Measurements from ENCODE around the gene NEMP2.

NEMP2 gene, protein sequence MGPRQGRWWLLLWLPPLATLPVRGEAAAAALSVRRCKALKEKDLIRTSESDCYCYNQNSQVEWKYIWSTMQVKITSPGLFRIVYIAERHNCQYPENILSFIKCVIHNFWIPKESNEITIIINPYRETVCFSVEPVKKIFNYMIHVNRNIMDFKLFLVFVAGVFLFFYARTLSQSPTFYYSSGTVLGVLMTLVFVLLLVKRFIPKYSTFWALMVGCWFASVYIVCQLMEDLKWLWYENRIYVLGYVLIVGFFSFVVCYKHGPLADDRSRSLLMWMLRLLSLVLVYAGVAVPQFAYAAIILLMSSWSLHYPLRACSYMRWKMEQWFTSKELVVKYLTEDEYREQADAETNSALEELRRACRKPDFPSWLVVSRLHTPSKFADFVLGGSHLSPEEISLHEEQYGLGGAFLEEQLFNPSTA

DNA sequence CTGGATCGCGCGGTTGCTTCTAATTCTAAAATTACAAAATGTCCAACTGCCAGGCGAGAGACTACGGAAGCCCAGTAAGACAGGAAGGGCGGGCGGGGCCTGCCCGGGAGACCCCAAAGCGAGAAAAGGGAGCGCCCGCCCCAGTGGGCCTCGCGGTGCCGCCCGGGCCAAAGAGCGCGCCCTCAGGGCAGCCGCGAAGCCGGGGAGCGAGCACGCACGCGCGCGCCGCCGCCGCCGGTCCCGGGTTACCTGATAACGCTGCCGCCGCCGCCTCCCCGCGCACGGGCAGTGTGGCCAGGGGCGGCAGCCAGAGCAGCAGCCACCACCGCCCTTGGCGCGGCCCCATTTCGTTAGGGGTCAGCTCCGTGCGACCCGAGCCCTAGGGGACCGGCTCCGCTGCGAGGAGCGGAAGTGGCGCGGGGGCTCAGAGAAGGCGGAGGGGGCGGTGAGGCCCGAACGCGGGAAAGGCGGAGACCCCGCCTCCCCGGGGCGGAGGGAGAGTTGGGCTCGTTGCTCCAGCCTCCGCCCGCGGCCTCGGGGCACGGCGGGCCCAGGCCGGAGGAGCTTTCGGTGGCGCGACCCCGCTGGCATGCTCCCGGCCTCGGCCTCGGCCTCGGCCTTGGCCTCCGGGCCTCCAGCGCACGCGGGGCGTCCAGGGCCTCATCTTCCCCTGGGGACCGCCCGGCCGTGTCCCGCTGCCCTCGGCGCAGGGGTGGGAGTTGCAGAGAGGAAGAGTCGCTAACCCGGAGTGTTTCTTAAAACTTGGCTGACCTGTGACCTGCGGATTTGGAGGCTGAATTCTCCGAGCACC, at the start of gene NEMP2:
Gene NEMP2 (minus strand): TSS at position 413 of the 811 bp plus-strand sequence. CDS start 67 bp downstream, at position 346.
- peak; percentile 71 for DNase-seq (ENCODE audit: low read depth)

DNA sequence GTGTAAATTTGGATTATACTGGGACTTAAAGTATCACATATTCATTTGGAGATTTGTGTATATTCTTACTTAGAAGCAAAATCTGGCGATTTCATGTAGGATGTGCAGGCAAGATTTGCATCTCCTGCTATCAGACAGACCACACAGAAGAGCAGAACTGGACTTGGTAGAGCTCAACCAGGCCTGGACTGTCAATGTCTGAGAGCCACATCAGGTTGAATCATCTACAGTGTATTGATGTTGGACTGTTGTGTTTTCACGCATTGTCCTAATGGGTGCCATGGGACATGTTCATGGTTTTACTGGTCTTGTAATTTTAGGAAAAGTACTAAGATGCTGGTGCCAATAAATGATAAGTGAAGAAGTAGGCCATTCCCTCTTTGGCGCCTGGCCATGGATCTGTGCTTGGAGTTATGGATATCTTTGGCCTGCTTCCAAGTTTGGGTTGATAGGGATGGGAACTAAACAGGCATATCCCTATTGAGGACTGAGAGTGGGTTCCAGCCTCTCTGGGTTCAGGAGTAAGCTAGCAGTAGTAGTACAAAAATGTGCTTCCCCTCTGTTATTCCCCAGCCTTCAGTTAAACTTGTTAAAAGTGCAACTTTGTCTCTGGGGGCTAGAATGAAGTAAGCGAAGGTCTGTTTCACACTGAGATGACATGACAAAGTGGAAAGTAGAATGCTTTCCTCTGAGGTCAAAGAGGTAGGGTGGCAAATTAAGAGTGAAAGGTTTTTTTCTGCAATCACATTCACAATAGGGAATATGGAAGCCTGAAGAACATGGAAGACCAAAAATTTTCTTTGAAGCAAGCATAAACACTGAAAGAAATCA, 49.2 kb upstream of the NEMP2 start:
- DNase-seq (ENCODE audit: low read depth): no peak

DNA sequence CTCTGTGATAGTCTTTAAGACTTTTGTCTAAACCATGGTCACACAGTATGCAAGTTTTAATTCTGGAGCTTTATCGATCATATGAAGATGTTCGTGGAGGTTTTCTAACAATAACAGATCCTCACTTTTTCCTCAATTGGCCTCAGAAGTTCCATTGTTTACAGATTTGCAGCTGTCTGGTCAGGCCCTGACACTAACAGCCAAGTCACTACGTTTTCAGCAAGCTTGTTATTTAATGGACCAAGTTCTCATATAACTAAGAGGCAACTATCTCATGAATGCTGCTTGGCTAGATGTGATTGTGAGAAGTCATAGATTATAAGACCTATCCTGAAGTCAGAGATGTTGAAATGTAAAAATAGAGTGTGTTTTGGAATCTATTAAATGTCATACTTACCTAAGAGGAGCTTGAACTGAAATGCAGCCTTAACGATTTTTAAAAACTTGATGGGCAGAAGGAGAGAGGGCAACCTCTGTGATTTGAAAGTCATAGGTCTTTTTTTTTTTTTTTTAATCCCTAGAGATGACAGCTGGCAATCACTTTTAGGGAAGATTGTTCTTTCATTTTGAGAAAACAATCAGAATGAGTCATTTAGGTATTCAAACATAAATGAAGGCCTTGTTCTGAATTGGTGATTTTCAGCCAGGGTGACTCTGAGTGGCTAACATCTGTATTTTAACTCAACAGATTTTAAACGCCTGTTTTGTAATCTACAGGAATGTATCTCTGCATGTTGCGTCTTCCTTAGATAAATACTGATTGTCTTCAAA, 48.4 kb upstream of the NEMP2 start:
- DNase-seq (ENCODE audit: low read depth): no peak

DNA sequence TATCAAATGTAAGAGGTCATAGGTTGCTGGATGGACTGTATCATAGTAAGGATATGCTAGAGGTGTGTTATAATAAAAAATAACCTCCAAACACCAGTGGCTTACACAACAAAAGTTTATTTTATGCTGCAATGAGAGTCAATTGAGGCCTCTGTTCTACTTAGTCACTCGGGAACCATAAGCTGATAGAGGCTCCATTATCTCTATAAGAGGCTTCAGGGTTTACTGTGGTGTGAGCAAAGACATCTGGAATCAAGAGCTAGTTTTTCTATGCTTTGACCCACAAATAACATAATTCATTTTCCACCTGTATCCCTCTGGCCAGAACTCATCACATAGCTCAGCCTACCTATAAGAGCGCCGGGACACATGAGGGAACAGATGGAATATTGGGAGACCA, 47.5 kb upstream of the NEMP2 start:
- DNase-seq (ENCODE audit: low read depth): no peak

DNA sequence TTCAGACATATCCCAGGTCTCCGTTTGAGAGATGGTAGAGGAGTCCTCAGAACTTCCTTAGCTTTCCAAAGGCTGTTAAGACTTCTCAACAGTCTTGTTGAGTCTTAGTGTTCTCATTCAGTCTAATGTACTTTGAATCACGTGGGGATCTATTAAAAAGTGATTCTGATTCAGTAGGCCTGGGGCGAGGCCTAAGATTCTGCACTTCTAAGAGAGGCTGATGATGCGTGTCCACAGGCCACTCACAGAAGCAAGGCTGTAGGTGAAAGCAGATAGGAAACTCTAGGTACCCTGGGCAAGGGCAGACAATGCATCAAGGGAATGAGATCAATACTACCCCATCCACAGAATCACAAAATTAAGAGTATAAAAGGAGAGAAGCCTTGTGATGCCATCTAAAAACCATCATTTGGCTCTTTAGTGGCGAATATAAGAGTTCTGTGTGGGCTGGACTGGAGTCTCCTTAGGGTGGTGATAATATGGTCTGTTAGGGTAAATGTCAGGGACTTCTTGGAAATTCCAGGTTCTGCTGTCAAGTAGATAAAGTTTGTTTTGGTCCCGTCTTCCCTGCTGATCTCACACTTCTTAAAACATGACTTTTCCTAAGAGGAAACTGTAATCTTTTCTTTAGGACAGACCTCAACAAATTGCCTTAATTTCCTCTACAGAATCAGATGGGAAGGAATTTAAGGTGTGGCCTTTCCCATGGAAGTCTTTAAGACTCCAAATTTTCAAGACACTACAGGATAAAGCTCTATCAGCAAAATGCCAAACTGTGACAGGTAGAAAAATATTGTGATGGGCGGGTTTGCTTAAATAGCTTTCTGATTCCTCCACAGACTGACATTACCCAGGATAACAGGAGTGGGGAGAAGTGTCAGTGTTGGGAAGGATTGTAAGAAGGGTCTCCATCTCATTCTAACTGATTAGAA, 45.7 kb upstream of the NEMP2 start:
- no peak for DNase-seq (ENCODE audit: low read depth)

DNA sequence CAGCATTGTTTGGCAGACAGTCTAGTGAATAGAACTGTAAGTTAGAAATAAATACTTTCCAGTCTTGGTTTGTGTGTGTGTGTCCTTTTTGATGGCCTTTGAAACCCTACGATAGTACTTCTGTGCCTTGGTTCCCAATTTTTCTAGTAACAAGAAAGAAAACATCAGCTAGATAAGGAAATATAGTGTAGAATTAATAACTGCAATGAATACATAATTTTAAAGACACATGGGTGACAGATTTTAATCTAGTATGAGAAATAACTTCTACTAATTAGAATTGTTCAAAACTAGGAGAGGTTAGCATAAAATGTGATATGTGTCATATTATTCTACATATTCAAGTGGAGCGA, 44.5 kb upstream of the NEMP2 start:
- DNase-seq (ENCODE audit: low read depth): no peak

DNA sequence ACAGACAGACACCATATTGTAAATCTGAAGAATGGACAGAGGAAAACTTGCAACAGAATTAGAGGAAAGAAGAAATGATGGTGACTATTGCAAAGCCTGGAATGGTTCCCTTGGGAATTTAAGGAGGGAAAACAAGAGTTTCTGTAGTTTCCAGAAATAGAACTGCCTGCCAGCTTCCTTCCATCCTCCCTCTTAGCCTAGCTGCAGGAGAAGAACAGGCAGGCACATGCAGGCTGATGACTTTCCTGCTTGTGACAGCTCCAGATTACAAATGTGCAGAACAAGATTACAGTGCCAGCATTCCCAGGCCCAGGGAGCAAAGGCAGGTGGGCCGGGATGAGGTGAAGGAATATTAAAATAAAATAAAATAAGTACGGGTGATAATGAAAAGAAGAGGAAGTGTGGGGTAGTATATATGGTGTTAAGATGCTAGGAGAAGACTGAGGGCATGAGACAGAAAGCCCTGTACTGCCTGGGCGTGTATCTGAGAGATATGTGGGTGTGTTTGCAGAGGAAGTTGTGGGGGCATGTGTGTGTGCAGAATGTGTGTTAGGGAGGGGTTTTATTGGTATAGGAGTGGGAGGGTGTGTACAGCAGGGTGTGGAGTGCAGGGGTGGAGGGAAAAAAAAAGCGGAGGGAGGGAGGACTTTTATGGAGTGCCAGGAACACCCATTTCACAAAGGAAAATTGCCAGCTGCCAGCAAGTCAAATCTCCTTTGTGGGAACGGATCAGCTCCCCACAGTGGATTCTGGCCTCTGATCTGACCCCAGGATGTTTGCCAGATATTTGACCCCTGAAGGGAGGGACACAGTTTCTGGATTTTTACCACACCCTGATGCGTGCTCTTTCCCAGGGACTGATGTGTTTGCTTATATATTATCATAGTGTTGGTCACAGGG, 43.9 kb upstream of the NEMP2 start:
- peak; percentile 31 for DNase-seq (ENCODE audit: low read depth)

DNA sequence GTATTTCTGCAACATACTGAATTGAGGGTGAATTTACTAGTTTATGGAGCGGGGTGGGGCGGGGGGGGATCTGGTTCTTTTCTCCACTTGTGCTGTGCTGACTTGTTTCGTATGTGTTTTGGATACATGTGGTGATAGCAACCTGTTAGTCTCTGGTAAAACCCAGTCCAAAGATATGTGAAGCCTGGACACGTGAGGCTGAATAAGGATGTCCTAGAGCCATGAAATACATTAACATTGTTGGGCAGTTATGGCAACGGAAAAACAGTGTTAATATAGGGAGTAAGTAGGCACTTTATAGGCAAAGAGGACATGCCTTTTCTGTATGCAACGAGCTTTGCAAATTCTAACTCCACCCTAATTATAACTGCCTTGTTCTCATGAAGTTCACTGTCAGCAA, 42.1 kb upstream of the NEMP2 start:
- no peak for DNase-seq (ENCODE audit: low read depth)

DNA sequence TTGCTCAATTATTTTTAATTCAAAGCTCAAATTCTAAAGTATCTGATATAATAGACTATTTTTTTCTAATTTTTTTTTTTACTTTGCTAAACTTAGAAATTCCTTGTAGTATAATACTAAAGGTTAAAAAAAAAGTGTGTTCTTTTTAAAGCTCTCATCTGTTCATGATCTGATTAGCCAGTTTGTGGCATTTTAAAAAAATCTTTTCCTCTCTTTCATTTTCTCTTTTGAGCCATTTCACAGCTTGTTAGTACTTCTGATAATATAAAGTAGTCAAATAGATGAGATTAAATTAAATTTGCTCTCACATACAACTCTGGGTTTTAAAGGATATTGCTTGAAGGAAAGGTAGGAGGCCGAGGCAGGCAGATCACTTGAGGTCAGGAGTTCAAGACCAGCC, 40.7 kb upstream of the NEMP2 start:
- DNase-seq (ENCODE audit: low read depth): no peak

DNA sequence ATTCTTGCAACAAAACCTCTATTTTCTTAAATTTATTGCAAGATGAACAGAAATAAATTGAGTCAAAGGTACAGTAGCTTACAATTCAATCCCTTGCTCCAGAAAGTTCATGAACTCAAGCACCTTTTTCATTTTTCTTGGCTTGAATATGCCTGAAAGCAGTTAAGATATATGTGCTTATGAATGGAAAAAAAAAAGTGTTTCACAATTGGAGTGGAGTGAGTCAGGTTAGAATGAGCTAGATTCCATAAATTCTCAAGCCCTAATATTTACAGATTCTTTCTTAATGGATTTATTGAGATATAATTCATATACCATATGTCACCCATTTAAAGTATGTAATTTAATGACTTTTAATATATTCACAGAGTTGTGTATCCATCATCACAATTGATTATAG, 39.6 kb upstream of the NEMP2 start:
- DNase-seq (ENCODE audit: low read depth): no peak

DNA sequence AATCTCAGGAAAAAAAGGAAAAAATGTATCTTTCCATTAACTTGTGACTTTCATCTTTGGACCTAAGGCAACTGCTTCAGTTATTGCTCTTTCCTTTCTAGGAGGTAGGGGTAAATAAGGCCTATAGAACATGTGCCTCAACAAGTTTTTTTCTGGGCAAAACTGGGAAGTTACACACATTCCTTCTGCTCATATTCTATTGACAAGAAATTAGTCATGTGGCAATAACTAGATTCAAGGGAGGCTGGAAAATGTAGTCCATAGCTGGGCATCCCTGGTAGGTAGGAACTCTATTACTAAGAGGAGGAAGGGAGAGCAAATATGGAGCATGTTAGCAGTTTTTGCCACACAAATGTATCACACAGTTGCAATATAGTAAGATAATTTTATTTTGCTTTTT, 37.7 kb upstream of the NEMP2 start:
- DNase-seq (ENCODE audit: low read depth): no peak

DNA sequence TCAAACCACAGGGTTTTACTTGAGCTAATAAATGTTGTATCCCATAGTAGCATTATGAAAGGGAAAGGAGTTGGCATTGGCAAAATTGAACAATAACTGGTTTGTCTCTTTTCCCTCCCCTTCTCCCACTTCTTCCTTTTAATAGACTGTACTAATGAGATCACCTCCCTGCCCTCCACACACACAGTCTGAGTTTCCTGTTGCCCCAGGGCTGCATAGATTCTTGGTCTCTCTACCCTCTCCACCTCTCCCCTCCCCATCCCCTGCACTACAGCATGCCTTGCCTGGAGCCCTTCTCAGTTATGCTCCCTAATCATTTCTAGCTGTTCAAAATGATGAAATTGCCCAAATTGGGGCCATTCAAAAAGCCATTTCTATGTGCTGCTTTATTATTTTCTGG, 37.2 kb upstream of the NEMP2 start:
- no peak for DNase-seq (ENCODE audit: low read depth)

DNA sequence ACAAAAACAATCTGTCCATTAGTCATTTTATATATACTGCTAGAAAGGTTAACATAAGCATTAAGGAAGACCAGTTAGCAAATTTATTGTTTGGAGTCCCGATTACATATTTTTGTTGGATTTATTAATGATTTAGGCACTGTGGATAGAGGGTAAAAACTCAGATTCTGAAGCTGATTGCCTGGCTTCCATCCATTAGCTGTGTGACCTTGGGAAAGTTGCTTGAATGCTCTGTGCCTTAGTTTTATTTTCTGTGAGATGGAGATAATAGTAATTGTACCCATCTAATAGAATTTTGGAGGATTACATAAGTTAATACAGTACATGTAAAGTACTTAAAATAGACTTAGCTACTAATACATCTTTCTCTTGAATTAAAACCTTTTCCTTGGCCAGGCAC, 36.3 kb upstream of the NEMP2 start:
- no peak for DNase-seq (ENCODE audit: low read depth)

DNA sequence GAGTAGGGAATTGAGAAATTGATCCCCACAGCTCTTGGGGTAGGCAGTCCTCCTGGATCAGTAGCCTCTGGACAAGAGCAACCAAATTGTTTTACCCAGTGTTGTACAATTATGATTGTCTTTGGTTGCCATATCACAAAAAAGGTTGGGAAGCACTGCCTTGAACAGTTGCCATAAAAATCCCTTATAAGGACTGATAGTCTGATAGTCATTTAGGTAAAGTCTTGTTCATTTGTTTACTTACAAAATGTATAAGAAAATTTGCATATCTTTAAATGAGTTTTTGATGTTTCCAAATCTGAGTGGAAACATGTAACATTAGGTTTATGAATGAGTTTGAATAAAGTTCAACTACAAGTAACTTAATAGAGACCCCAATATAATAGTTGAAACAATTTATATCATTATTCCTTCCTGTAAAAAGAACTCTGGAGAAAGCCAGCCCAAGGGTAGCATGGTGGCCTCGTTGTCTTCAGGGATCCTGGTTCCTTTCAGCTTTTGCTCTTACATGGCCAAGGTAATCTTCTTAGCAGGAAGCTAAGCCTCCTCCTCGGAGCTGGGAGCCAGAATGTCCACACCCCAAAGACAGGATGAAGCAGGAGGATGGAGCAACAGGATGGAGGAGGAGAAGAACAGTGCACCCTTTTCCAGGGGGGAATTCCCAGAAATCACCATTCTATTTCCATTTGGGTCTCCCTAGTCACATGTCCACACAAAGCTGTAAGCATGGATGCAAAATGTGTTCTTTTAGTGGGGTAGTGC, 35.7 kb upstream of the NEMP2 start:
- DNase-seq (ENCODE audit: low read depth): no peak

DNA sequence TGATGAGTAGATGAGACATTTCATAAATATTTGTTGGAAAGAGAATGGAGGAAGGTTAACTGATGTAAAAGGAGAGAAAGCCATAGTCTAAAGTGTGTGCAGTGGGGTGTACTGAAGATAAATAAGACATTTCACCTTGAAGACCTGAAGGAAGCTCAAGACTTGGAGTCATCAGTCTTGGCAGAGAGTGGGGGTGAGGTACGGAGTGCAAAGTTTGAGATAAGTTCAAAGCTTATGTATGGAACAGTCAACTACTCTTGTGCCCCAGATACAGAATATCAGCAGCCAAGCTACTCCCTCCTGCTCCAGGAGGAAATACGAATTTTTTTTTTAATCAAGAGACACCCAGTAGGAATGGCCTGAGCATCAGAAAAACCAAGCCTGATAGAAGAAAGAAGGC, 30.3 kb upstream of the NEMP2 start:
- no peak for DNase-seq (ENCODE audit: low read depth)

DNA sequence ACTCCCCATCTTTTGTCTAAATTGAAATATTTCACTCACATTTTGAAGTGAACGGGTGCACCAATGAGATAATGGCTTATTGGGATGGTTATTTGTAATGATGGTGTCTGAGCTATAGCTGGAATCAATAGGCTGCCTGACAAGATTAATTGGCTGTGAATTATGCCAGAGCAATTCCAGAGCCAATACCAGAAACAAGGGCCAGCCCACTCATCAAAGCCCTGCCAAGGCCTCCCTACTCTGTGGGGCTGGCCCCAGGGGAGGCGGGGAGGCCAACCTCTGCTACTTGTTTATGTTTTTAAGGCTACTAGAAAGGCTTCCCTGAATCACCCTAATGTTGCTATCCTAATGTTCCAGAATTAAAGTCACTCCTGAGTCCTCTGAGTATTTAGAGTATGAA, 29.1 kb upstream of the NEMP2 start:
- DNase-seq (ENCODE audit: low read depth): no peak

DNA sequence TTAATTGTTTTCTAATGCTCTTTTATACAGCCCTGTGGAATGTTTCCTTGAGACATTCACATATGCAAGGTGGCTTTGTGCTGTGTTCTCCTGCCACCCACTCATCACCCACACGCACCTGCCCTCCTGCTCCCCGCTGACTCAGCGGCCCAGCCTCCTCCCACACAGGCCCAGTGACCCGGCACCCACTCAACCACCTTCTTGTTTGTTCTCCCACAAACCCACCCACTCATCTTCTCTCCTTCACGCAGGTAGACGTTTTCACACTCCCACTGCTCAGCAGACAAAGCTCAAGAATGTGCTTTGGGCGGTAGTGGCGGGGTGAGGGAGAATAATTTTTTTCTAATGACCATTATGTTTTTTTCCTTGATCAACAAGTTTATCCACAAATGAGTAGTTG, 28.6 kb upstream of the NEMP2 start:
- peak; percentile 90 for DNase-seq (ENCODE audit: low read depth)

DNA sequence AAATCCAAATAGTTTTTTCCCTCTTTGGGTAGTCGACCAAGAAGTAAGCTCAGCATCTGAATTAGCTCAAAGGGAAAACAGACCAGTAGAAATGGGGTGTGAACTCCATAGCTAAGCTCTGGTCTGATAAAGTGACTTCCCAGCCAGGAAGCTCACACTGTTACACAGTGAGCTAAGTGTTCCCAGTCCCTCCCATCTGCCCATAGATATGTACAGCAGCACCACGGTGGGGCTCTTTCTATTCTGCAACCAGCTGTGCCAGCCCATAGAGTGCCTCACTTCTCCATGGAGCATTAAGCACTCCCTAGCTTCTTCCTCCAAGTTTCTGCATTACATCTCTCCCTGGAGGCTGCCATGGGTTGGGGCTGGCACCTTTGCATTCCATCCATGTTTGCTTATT, 27.6 kb upstream of the NEMP2 start:
- DNase-seq (ENCODE audit: low read depth): no peak

DNA sequence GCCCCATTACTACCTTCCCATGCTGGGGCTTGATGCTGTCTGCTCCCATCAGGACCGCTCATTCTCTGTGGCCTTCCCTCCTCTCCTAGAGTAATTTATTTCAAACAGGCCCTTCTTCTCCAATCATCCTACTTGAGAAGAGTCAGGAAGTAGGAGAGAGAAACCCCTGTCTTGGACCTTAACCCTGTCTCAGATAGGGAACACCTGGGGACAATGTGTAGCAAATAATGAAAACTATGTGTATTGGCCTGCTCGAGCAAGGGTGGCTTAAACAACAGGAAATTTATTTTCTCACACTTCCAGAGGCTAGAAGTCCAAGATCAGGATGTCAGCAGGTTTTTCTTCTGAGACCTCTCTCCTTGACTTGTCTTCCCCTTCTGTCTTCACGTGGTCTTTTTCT, 26.6 kb upstream of the NEMP2 start:
- no peak for DNase-seq (ENCODE audit: low read depth)

Data from stimulated activated CD4-positive, alpha-beta T cell treated with anti-CD3 and anti-CD28 coated beads, Interleukin-2, amount 100 ng/mL, for 4 hours (primary cell).